GM18909 (cell line): ENCODE measurements around the gene SIRPA.

Experiments used
- ATAC-seq: cut with Tn5 transposase; IDR thresholded peaks from one replicate; pipeline ENCODE4 v1.9.1; 2021; ENCODE audit warnings: mild to moderate bottlenecking; ENCODE audit not compliant: unreplicated experiment, poor library complexity

SIRPA gene

DNA sequence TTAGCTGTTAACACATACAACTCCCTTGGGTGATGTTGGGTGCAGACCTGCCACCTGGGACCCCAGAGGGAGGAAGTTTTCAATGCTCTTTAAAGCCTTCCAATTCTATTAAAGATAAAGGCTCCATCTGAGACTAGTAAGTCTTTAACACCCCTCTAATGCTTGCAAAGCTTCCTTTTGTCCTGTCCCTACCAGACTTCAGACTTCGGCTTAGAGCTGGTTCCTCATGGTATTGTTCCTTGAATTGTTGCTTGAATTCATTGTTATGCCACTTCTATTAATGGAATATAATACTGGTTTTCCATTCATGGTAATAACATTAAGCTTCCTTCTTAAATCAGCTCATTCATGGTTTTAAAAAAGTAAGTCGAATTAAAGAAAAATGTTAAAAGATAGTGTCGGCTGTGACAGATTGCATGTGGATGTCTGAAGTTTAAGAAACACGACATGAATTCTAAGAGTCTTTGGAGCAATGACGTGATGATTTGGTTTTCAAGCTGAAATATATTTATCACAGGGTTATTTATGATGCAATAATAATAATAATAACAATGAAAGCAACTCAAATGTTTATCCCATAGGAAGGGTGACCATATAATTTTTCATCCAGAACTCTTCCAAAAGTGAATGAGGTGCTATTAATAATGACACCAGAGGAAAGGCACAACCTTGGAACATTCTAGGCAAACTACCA lies 76.8 kb downstream of the SIRPA start:
- ATAC-seq: no peak

- no peak for ATAC-seq
These were observed 78.6 kb downstream of the SIRPA start for GRCh38 chr20:1973601-1974440.

DNA sequence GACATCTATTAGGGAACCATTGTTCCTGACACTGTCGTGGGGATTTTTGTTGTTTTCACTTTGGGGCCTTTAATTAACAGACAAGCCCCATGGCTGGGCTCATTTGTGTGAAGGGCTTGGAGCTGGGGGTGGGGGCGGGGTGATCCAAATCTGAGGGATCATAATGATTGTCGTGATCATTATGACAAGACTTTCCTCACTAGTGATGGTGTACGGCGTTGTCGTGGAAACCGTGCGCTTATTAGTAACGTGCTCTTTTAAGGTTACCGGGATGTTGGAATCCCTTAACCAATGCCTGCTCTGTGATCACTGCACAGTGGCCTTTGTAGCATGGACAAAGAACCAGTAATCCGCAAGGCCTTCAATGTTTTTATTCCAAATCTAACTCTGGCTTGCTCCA lies 80.1 kb downstream of the SIRPA start:
- no peak for ATAC-seq

DNA sequence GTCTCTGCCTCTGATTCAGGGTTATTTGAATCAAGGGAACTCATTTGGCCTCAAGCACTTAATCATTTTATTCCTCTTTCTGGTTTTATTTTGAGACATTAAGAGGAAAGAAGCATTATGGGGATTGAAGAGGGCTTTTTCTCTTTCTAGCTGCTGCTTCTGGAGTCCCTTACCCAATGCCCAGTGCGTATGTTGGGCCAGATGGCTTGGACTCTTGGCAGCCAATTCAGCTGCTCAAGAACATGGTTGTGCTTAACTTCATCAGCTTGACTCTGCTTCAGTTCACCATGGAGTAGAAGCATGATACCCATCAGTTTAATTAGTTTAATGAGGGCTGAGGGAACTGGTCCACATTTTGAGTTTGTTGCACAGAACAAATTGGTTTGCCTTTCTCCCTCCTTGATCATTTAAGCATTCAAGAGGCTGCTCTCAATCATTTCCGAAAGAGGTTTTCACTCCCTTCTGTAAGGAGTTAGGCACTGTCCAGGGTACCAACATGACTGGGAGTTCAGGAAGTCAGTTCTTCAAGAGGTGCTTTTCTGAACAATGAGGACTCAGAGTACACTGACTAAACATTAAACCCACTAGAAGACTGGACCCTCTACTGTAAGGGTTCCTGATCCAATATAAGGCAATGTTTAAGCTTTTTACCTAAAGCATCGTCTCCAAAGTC lies 84.0 kb downstream of the SIRPA start:
- ATAC-seq: no peak

- ATAC-seq: no peak
These were observed 87.5 kb downstream of the SIRPA start for GRCh38 chr20:1982686-1983085.

DNA sequence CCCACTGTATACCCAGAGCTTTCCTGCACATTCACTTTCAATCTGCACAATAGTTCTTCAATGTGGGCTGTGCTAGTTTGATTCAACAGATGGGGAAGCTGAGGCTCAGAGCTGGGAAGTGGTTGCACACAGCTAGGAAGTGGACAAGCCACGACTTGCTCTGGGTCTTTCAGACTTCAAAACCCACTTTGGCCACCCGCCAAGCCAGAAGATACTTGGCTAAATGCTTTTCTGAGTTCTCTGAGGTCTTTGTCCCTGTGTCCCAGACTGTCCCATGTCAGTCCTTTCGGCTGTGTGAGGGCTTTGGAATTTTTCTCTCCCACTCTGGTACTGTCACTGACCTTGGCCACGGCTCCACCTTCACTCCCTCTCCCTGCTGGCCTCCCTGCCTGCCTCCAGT lies 88.1 kb downstream of the SIRPA start:
- no peak for ATAC-seq

DNA sequence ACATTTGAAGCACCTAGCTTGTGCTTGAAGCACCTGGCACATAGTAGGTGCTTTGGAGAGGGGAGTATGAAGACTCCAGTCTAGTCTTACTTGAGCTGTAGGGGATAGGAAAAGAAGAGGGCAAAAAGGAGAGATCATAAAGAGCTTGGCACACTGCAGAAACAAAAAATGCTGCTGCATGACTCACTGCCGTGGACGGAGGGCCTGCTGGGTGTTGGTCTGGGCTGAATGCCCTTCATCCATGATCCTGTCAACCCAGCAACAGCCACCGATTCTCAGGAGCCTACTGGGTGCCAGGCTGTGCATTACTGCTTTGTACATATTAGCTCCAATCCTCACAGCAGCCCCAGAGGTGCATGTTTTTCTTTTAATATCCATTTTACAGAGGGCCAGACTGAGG lies 92.6 kb downstream of the SIRPA start:
- no peak for ATAC-seq
